NCI-H187 treated with DMSO at 0.1 percent for 48 hours (cell line): ENCODE data around the gene KCNA4.
"Not testable (repeated sequence)": the region's sequence is repeated elsewhere in the genome, so short reads cannot be mapped to it uniquely, and the experiment has no call there.

Experiments used
- DNase-seq: peaks from one replicate; lab custom pipeline; 2025; lab: John Stamatoyannopoulos, UW

The KCNA4 gene

GRCh38 chr11:30016588-30017363 lies at the start of gene KCNA4:
KCNA4 (minus strand) TSS chr11:30017030; CDS start chr11:30012678, 4,352 bp downstream.
- no peak for DNase-seq

GRCh38 chr11:30062103-30062502 lies 45.3 kb upstream of the KCNA4 start:
- DNase-seq = no peak

- no peak for DNase-seq
Measured at GRCh38 chr11:30059172-30059815, 42.5 kb upstream of the KCNA4 start.

GRCh38 chr11:30049214-30049613 lies 32.4 kb upstream of the KCNA4 start:
- no peak for DNase-seq

- no peak for DNase-seq
Measured at GRCh38 chr11:30046578-30046945, 29.7 kb upstream of the KCNA4 start.

- no peak for DNase-seq
Measured at GRCh38 chr11:30045921-30046577, 29.2 kb upstream of the KCNA4 start.

GRCh38 chr11:30045144-30045543 lies 28.3 kb upstream of the KCNA4 start:
- DNase-seq = no peak

- DNase-seq = no peak
Measured at GRCh38 chr11:30041171-30041570, 24.3 kb upstream of the KCNA4 start.

- not testable (repeated sequence) for DNase-seq
Measured at GRCh38 chr11:30034746-30035145, 17.9 kb upstream of the KCNA4 start.

- DNase-seq = not testable (repeated sequence)
Measured at GRCh38 chr11:30034166-30034565, 17.3 kb upstream of the KCNA4 start.

GRCh38 chr11:30025396-30026139 lies 8.7 kb upstream of the KCNA4 start:
- no peak for DNase-seq

- DNase-seq = no peak
Measured at GRCh38 chr11:30023074-30023473, 6.2 kb upstream of the KCNA4 start.

GRCh38 chr11:30019481-30019880 lies 2.7 kb upstream of the KCNA4 start:
- DNase-seq = no peak

- no peak for DNase-seq
Measured at GRCh38 chr11:30018495-30018894, 1.7 kb upstream of the KCNA4 start.

- DNase-seq = no peak
Measured at GRCh38 chr11:30017445-30017895, 640 bp upstream of the KCNA4 start.

GRCh38 chr11:30015725-30016412 lies 961 bp downstream of the KCNA4 start:
- no peak for DNase-seq

- no peak for DNase-seq
Measured at GRCh38 chr11:30012346-30012745, 4.5 kb downstream of the KCNA4 start.

- no peak for DNase-seq
Measured at GRCh38 chr11:30009060-30009459, 7.8 kb downstream of the KCNA4 start.

GRCh38 chr11:30006876-30007275 lies 10.0 kb downstream of the KCNA4 start:
- no peak for DNase-seq

- no peak for DNase-seq
Measured at GRCh38 chr11:30002157-30002785, 14.6 kb downstream of the KCNA4 start.
